Ascending aorta (tissue), 2 donors: ENCODE data around the gene MTO1. TPM values are rescaled to one million over a fixed set of nuclear protein-coding genes. Genes with fewer than 3 reads are reported as not detected.
A peak's percentile ranks its signal among the peaks of the same experiment; 100 is the strongest.

Experiments used
- DNase-seq, 2 donors: peaks; one replicate each; pipeline ENCODE4 v3.0.0-alpha.2; 2019; ENCODE audit warnings: low spot score in 2 of 2
- H3K27ac ChIP-seq, 2 donors: fragments of 200-600 bp; sonication (generic); one replicate each; pipeline ENCODE4 v1.5.1; 2016 to 2017; ENCODE audit warnings: mild to moderate bottlenecking in 1 of 2
- H3K27me3 ChIP-seq: fragments of 200-600 bp; sonication (generic); one replicate; pipeline ENCODE4 v1.5.1; 2017
- H3K36me3 ChIP-seq, 2 donors: fragments of 200-600 bp; sonication (generic); one replicate each; pipeline ENCODE4 v1.5.1; 2016
- H3K4me1 ChIP-seq, 2 donors: fragments of 200-600 bp; sonication (generic); one replicate each; pipeline ENCODE4 v1.5.1; 2016 to 2017; ENCODE audit warnings: mild to moderate bottlenecking in 1 of 2
- H3K4me3 ChIP-seq, 2 donors: fragments of 200-600 bp; sonication (generic); one replicate each; pipeline ENCODE4 v1.5.1; 2016 to 2017; ENCODE audit warnings: mild to moderate bottlenecking in 1 of 2
- H3K9me3 ChIP-seq, 2 donors: fragments of 200-600 bp; sonication (generic); one replicate each; pipeline ENCODE4 v1.5.1; 2016
- CTCF ChIP-seq, 3 experiments: fragments of 200-600 bp in 2 of 3; fragments of 450-650 bp in 1 of 3; sonication (generic) in 2 of 3; IDR thresholded peaks; one replicate each; pipeline ENCODE4 v1.5.1; 2016 to 2019; ENCODE audit warnings: antibody characterized with exemption in 3 of 3, mild to moderate bottlenecking in 1 of 3, moderate library complexity in 1 of 3
- intact Hi-C: fragments of 100-400 bp; cut with DNase I; formaldehyde crosslinking; loops from one replicate; pipeline ENCODE4 v1.15.1; 2023
- total RNA-seq: library from RNA; depleted of rRNA; stranded (reverse); fragments of >200 nt; gene quantifications from one replicate; pipeline ENCODE4 v1.1.0, GENCODE V29; 2016

The MTO1 gene
- total RNA-seq, 1 donor from 2014 or later = 12.5 TPM

- H3K27me3 ChIP-seq = no peaks in the 10 kb centered on the region
- H3K36me3 ChIP-seq = peaks cover 35 to 44% of the 10 kb centered on the region in 2 donors
- H3K4me3 ChIP-seq = peak overlapping the region; percentile 70 to 78
- no peaks in the 10 kb centered on the region for H3K9me3 ChIP-seq
- H3K4me1 ChIP-seq = peaks cover 15 to 43% of the 10 kb centered on the region in 2 donors
- intact Hi-C loops = loop anchor here (5.0 to 10.0 kb wide), 2 partner anchors 58 to 1685 kb away; partner anchors contain the start of genes COL12A1 and MTO1
- DNase-seq = peak; percentile 49 to 89
- no peak for TF ChIP-seq CTCF (IDR thresholded peaks at IDR 0.05)
- peak overlapping the region; percentile 100 for H3K27ac ChIP-seq
Observed at GRCh38 chr6:73519926-73520687, 58.6 kb downstream of the MTO1 start.

GRCh38 chr6:73520688-73521350 is 59.3 kb downstream of the MTO1 start, which contains the start of gene EEF1A1:
Gene EEF1A1, minus strand, starts transcription at chr6:73521032. Its CDS starts 1,006 bp downstream, at chr6:73520026.
- H3K9me3 ChIP-seq = no peaks in the 10 kb centered on the region
- intact Hi-C loops = loop anchor here (1.0 to 10.0 kb wide), 5 partner anchors 59 to 1684 kb away; partner anchors contain the start of genes COL12A1 and MTO1
- H3K4me1 ChIP-seq = peaks cover 13 to 38% of the 10 kb centered on the region in 2 donors
- H3K27me3 ChIP-seq = no peaks in the 10 kb centered on the region
- peak in 1 of 3 experiments; percentile 5 for TF ChIP-seq CTCF (IDR thresholded peaks at IDR 0.05)
- peak within 1 kb of the TSS; percentile 100 for H3K27ac ChIP-seq
- DNase-seq = peak; percentile 99 to 100
- peak within 1 kb of the TSS; percentile 70 to 78 for H3K4me3 ChIP-seq
- peaks cover 32 to 40% of the 10 kb centered on the region in 2 donors for H3K36me3 ChIP-seq

- no peaks in the 10 kb centered on the region for H3K27me3 ChIP-seq
- TF ChIP-seq CTCF (IDR thresholded peaks at IDR 0.05) = no peak
- peak in 1 of 2 donors; percentile 90 for DNase-seq
- no peaks in the 10 kb centered on the region for H3K9me3 ChIP-seq
- peak overlapping the region; percentile 100 for H3K27ac ChIP-seq
- H3K36me3 ChIP-seq = peaks cover 26 to 34% of the 10 kb centered on the region in 2 donors
- intact Hi-C loops = loop anchor here (1.0 to 10.0 kb wide), 5 partner anchors 59 to 1683 kb away; partner anchors contain the start of genes COL12A1 and MTO1
- H3K4me1 ChIP-seq = peaks cover 13 to 32% of the 10 kb centered on the region in 2 donors
- H3K4me3 ChIP-seq = peak overlapping the region; percentile 70 to 78
Observed at GRCh38 chr6:73521351-73521985, 59.9 kb downstream of the MTO1 start.

GRCh38 chr6:73523434-73524123 is 62.0 kb downstream of the MTO1 start:
- intact Hi-C loops = loop anchor here (5.0 to 10.0 kb wide), 2 partner anchors 61 to 1681 kb away; partner anchors contain the start of genes COL12A1 and MTO1
- Histone ChIP-seq H3K36me3 (peaks cover 12 to 15% of the 10 kb centered on the region in 2 donors), H3K27me3 (no peaks in the 10 kb centered on the region), H3K9me3 (no peaks in the 10 kb centered on the region), H3K4me3 (peak overlapping the region; percentile 73 to 78), H3K4me1 (peaks cover 4 to 17% of the 10 kb centered on the region in 2 donors), H3K27ac (peak overlapping the region; percentile 100)
- peak in 1 of 3 experiments; percentile 3 for TF ChIP-seq CTCF (IDR thresholded peaks at IDR 0.05)
- peak in 1 of 2 donors; percentile 73 for DNase-seq
